Measurements from ENCODE around the gene ENPEP. TPM values are rescaled to one million over a fixed set of nuclear protein-coding genes. Genes with fewer than 3 reads are reported as not detected.

Gene ENPEP
- total RNA-seq, 3 donors from 2014 or later: 5.0 to 10.2 (median 9.8) TPM

DNA sequence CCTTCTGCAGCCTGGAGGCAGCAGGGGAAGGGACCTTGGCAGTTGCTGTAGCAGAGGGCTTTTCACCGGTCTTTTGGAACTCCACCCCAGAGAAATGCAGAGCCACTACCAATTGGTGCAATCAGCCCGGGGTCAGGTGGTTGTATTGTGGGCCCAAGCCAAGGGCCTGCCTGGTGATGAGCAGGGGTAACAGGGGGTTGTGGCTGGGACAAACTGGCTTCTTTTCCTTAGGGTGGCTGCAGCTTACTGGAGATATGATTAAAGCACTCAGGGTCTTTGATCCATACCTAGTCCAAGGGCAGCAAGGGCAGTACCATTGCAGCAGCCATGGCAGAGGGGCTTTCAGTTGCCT lies 28.1 kb downstream of the ENPEP start:
- Histone ChIP-seq H3K4me1 (no peaks in the 10 kb centered on the region), H3K4me3 (no peak overlapping the region), H3K27ac (peak overlapping the region in 1 of 2 donors; percentile 49), H3K27me3 (no peaks in the 10 kb centered on the region), H3K9me3 (no peaks in the 10 kb centered on the region), H3K36me3 (no peaks in the 10 kb centered on the region)
- no peak for DNase-seq (ENCODE audit: low spot score in 2 of 2)
- intact Hi-C loops (cut with DNase I; ENCODE audit: low total_unique reads): no loop called here
- no peak for TF ChIP-seq POLR2AphosphoS5 (IDR thresholded peaks at IDR 0.05)
- TF ChIP-seq CTCF (IDR thresholded peaks at IDR 0.05): no peak

DNA sequence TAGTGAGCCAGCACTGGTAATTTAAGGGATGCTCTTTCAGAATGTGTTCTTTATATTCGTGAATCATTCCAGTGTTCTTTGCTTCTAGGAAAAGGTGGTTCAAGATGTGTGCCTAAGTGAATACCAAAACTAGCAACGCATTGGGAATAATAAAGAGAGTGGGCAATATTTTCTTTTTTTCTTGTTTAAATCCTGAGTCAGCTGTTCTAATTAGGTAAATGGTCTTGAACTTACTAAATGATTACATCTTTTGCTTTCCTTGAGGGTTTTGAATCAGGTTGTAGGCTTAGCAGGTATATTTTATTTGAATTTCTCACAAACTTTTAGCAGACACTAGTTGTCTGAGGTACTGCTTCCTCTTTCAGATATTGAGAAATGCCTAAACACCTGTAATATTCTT lies 29.5 kb downstream of the ENPEP start:
- TF ChIP-seq POLR2AphosphoS5 (IDR thresholded peaks at IDR 0.05): no peak
- no peak for TF ChIP-seq POLR2A (IDR thresholded peaks at IDR 0.05)
- TF ChIP-seq CTCF (IDR thresholded peaks at IDR 0.05): no peak
- H3K36me3 ChIP-seq: no peaks in the 10 kb centered on the region
- intact Hi-C loops (cut with DNase I; ENCODE audit: low total_unique reads): no loop called here
- no peak overlapping the region for H3K27ac ChIP-seq
- no peak for DNase-seq (ENCODE audit: low spot score in 2 of 2)
- H3K27me3 ChIP-seq: no peaks in the 10 kb centered on the region
- H3K4me1 ChIP-seq: no peaks in the 10 kb centered on the region
- no peak overlapping the region for H3K4me3 ChIP-seq
- H3K9me3 ChIP-seq: no peaks in the 10 kb centered on the region

DNA sequence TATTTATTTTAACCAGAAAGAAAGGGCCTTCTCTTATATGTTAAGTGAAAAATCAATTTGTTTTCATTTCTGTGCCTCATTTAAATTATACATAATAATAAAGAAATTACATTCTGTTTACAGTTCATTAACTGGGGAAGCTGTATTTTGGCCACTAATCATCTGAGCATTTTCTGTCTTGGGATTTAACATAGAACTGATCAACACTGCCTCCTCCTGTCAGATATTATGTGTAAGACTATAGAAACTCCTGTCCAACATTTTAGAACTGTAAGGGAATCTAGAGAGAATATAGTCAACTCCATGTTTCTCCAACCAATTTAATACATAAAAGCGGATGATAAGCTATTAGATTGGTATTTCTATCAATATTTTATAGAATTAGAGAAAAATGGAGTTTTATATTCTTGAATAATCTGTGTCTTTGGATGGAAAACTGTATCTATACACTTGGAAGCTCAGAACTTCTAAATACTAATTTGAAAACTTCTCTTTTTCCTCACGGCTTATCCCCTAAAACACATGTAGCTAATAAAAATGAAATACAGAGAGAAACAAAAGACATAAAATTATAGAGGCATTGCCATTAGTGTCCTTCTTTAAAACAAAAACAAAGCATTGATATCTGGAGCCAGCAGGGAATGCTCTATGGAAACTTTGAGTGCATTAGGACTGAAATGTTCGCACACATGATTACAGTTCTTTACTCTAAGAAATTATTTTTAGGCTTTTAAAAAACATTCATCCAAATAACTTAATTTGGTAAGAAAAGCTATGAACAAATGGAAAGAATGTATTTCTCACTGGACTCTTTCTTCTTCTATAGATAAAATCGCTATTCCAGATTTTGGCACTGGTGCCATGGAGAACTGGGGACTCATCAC lies 33.1 kb downstream of the ENPEP start:
- no peak overlapping the region for H3K4me3 ChIP-seq
- no peak overlapping the region for H3K27ac ChIP-seq
- no peaks in the 10 kb centered on the region for H3K36me3 ChIP-seq
- H3K4me1 ChIP-seq: no peaks in the 10 kb centered on the region
- H3K27me3 ChIP-seq: no peaks in the 10 kb centered on the region
- DNase-seq (ENCODE audit: low spot score in 2 of 2): no peak
- intact Hi-C loops (cut with DNase I; ENCODE audit: low total_unique reads): no loop called here
- no peaks in the 10 kb centered on the region for H3K9me3 ChIP-seq
- TF ChIP-seq POLR2AphosphoS5 (IDR thresholded peaks at IDR 0.05): no peak
- TF ChIP-seq POLR2A (IDR thresholded peaks at IDR 0.05): no peak
- TF ChIP-seq CTCF (IDR thresholded peaks at IDR 0.05): no peak

- TF ChIP-seq CTCF (IDR thresholded peaks at IDR 0.05) (no peak), POLR2AphosphoS5 (IDR thresholded peaks at IDR 0.05) (no peak), POLR2A (IDR thresholded peaks at IDR 0.05) (no peak)
- no peak for DNase-seq (ENCODE audit: low spot score in 2 of 2)
- intact Hi-C loops (cut with DNase I; ENCODE audit: low total_unique reads): loop anchor here (5.0 to 10.0 kb wide), 2 partner anchors 305 to 533 kb away; no protein-coding TSS in a partner anchor
- Histone ChIP-seq H3K4me3 (no peak overlapping the region), H3K4me1 (no peaks in the 10 kb centered on the region), H3K9me3 (no peaks in the 10 kb centered on the region), H3K36me3 (no peaks in the 10 kb centered on the region), H3K27me3 (no peaks in the 10 kb centered on the region), H3K27ac (no peak overlapping the region)
These were observed 34.3 kb downstream of the ENPEP start for GRCh38 chr4:110510277-110510676.

GRCh38 chr4:110510955-110511544 lies 35.1 kb downstream of the ENPEP start:
- H3K27me3 ChIP-seq: no peaks in the 10 kb centered on the region
- no peak overlapping the region for H3K27ac ChIP-seq
- intact Hi-C loops (cut with DNase I; ENCODE audit: low total_unique reads): loop anchor here (5.0 to 10.0 kb wide), 2 partner anchors 306 to 534 kb away; no protein-coding TSS in a partner anchor
- no peaks in the 10 kb centered on the region for H3K9me3 ChIP-seq
- TF ChIP-seq POLR2AphosphoS5 (IDR thresholded peaks at IDR 0.05) (no peak), CTCF (IDR thresholded peaks at IDR 0.05) (peak; percentile 35 to 53 (median 52)), POLR2A (IDR thresholded peaks at IDR 0.05) (no peak)
- no peaks in the 10 kb centered on the region for H3K36me3 ChIP-seq
- H3K4me1 ChIP-seq: no peaks in the 10 kb centered on the region
- no peak overlapping the region for H3K4me3 ChIP-seq
- no peak for DNase-seq (ENCODE audit: low spot score in 2 of 2)
